ENCODE data around the gene HIPK3. TPM values are rescaled to one million over a fixed set of nuclear protein-coding genes. Genes with fewer than 3 reads are reported as not detected.

The HIPK3 gene
- polyA plus RNA-seq, 3 donors, result 10.8 to 49.6 (median 42.7) TPM

Other genes starting within 250 kb of the HIPK3 start
- gene DEPDC7, start 241.5 kb upstream of the HIPK3 start, polyA plus RNA-seq, result 1 to 10 TPM in 2 of 3 donors, under 1 TPM in 1; 0.48 to 2.2 (median 1.6) TPM
- 1 to 10 TPM; 4.3 to 8.1 (median 5.3) TPM for gene TCP11L1, start 217.8 kb upstream of the HIPK3 start, polyA plus RNA-seq
- gene CSTF3, start 95.9 kb upstream of the HIPK3 start, polyA plus RNA-seq, result 10 to 100 TPM in 2 of 3 donors, 1 to 10 TPM in 1; 6.9 to 13.2 (median 11.7) TPM
- under 1 TPM in 2 of 3 donors, not detected in 1; 0.06 to 0.18 TPM for gene KIAA1549L, start 118.7 kb downstream of the HIPK3 start, polyA plus RNA-seq

Data from adipose tissue (tissue), 3 donors.